Measurements from ENCODE around the gene SMARCAL1. TPM values are rescaled to one million over a fixed set of nuclear protein-coding genes. Genes with fewer than 3 reads are reported as not detected.

SMARCAL1 gene
- total and polyA plus RNA-seq, 4 donors = 9.4 to 29.8 (median 12.4) TPM

DNA sequence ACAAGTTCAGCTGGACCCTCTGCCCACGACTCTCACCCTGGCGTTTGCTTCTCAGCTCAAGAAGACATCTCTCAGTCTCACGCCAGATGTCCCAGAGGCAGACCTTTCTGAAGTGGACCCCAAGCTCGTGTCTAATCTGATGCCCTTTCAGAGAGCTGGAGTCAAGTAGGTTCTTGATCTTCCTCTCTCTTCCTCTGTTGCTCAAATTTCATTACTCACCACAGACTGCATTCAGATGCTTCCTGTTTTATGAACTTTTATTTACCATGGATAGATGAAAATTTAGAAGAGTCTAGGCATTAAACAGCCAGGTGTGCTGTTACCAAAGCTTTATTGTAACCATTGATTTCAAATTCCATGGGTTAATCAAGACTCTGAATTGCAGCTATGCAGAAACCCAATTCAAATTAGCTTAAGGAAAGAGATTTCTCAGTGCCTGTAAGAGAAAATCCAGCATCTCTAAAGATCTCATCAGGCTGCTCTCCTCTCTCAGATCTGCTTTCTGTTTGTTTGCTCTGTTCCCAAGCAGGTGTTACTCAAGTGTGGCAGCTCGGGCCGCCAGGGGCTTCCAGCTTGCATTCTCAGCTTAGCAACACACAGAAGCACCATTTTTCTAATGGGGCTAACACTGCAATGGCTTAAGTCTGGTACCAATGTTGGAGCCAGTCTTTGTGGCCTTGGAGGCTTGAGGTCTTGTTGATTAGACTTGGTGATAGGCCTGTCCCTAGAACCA, 16.5 kb downstream of the SMARCAL1 start:
- 80 to 86% methylated on average over 6 of the region's 6 CpGs for WGBS, 2 donors
- no peak overlapping the region for H3K4me3 ChIP-seq (ENCODE audit: low read length in 2 of 2)
- intact Hi-C loops (cut with DNase I) = no loop called here
- no peaks in the 10 kb centered on the region for H3K27me3 ChIP-seq (ENCODE audit: control insufficient read depth in 1 of 2, insufficient read depth in 2 of 2, low read length in 1 of 2)
- no peak overlapping the region for H3K27ac ChIP-seq (ENCODE audit: low read depth in 1 of 2, low read length in 2 of 2)
- ATAC-seq (ENCODE audit: low FRiP score) (no peak), DNase-seq (no peak)
- no peaks in the 10 kb centered on the region for H3K9me3 ChIP-seq (ENCODE audit: control insufficient read depth, low read length)
- no peaks in the 10 kb centered on the region for H3K4me1 ChIP-seq (ENCODE audit: control insufficient read depth in 1 of 2, insufficient read depth in 2 of 2, low read length in 2 of 2)
- peaks cover 4 to 23% of the 10 kb centered on the region in 2 donors for H3K36me3 ChIP-seq (ENCODE audit: control insufficient read depth in 1 of 2, insufficient read depth in 2 of 2, low read length in 1 of 2)

DNA sequence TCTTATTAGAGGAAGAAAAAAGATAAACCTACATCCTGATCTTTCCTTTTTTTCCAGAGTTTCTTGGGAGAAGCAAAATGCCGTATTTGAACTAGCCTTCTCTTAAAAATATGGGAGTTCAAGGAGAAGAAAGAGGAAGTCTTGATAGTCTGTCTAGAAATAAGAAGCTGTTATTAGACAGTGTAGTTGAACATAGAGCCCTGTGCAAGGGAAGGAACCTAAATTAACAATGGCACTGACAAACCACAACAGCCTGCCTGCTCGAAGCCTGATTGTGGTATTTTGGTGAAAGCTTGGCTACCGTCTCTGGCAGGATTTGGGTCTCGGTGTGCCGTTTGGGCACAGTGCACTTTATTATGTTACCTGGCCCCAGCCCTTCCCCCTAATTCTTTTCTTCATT, 17.1 kb downstream of the SMARCAL1 start:
- Histone ChIP-seq H3K4me1 (ENCODE audit: control insufficient read depth in 1 of 2, insufficient read depth in 2 of 2, low read length in 2 of 2) (no peaks in the 10 kb centered on the region), H3K4me3 (ENCODE audit: low read length in 2 of 2) (no peak overlapping the region), H3K9me3 (ENCODE audit: control insufficient read depth, low read length) (no peaks in the 10 kb centered on the region), H3K27me3 (ENCODE audit: control insufficient read depth in 1 of 2, insufficient read depth in 2 of 2, low read length in 1 of 2) (no peaks in the 10 kb centered on the region), H3K36me3 (ENCODE audit: control insufficient read depth in 1 of 2, insufficient read depth in 2 of 2, low read length in 1 of 2) (peaks cover 4 to 22% of the 10 kb centered on the region in 2 donors), H3K27ac (ENCODE audit: low read depth in 1 of 2, low read length in 2 of 2) (no peak overlapping the region)
- intact Hi-C loops (cut with DNase I) = no loop called here
- 87 to 89% methylated on average over 5 of the region's 5 CpGs for WGBS, 2 donors
- ATAC-seq (ENCODE audit: low FRiP score) (no peak), DNase-seq (no peak)

DNA sequence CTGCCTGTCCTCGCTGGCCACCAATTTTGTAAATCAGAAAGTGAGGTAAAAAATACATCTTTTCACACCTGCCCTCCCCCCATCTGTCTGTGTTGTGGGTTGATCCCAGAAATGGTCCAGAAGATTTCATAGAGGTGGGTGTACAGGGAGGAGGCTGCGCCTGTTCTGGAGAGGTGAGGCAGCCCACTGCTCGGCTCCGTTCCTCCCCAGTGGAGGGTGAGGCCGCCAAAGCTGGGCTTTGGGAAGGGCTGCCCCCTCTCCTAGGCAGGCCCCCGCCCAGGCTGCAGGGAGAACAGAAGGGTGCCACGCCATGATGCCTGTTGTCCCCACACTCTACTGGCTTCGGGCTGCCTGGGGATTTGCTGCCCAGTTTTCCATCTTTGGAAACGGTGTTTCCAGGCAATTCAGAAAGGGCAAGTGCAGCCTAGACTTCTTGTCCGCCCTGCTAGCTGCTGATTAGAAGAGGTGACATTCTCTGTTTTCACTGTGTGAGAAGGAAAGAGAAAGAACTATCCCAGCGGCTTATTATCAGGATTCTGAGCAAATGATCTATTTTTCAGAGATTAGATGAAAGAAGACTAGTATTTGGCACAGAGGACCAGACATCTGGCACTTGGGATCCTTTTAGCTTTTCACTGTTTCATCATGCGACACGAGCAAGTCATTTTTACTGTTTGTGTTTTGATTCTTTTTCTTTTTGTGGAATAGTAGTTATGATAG, 18.7 kb downstream of the SMARCAL1 start:
- ATAC-seq (ENCODE audit: low FRiP score) (no peak), DNase-seq (no peak)
- Histone ChIP-seq H3K9me3 (ENCODE audit: control insufficient read depth, low read length) (no peaks in the 10 kb centered on the region), H3K4me1 (ENCODE audit: control insufficient read depth in 1 of 2, insufficient read depth in 2 of 2, low read length in 2 of 2) (no peaks in the 10 kb centered on the region), H3K27me3 (ENCODE audit: control insufficient read depth in 1 of 2, insufficient read depth in 2 of 2, low read length in 1 of 2) (no peaks in the 10 kb centered on the region), H3K4me3 (ENCODE audit: low read length in 2 of 2) (no peak overlapping the region), H3K36me3 (ENCODE audit: control insufficient read depth in 1 of 2, insufficient read depth in 2 of 2, low read length in 1 of 2) (peaks cover 4 to 19% of the 10 kb centered on the region in 2 donors), H3K27ac (ENCODE audit: low read depth in 1 of 2, low read length in 2 of 2) (no peak overlapping the region)
- intact Hi-C loops (cut with DNase I) = no loop called here
- WGBS, 2 donors = 85 to 86% methylated on average over 13 of the region's 13 CpGs

DNA sequence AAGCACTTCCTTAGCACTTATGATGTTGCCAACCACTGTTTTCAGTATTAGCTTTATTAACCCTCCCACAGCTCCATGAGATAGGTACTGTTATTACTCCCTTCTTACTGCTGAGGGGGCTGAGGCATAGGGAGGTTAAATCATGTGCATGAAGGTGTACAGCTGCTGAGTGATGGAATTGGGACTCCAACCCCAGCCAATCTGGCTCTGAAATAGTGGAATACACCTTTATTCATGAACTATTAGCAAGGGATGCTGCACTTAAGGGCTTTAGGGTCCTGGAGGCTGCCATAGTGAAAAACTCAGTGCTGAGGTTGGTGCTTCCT, 19.2 kb downstream of the SMARCAL1 start:
- H3K9me3 ChIP-seq (ENCODE audit: control insufficient read depth, low read length) = no peaks in the 10 kb centered on the region
- H3K4me3 ChIP-seq (ENCODE audit: low read length in 2 of 2) = no peak overlapping the region
- DNase-seq (no peak), ATAC-seq (ENCODE audit: low FRiP score) (no peak)
- H3K27ac ChIP-seq (ENCODE audit: low read depth in 1 of 2, low read length in 2 of 2) = no peak overlapping the region
- intact Hi-C loops (cut with DNase I) = no loop called here
- peaks cover 4 to 21% of the 10 kb centered on the region in 2 donors for H3K36me3 ChIP-seq (ENCODE audit: control insufficient read depth in 1 of 2, insufficient read depth in 2 of 2, low read length in 1 of 2)
- no peaks in the 10 kb centered on the region for H3K27me3 ChIP-seq (ENCODE audit: control insufficient read depth in 1 of 2, insufficient read depth in 2 of 2, low read length in 1 of 2)
- no peaks in the 10 kb centered on the region for H3K4me1 ChIP-seq (ENCODE audit: control insufficient read depth in 1 of 2, insufficient read depth in 2 of 2, low read length in 2 of 2)

DNA sequence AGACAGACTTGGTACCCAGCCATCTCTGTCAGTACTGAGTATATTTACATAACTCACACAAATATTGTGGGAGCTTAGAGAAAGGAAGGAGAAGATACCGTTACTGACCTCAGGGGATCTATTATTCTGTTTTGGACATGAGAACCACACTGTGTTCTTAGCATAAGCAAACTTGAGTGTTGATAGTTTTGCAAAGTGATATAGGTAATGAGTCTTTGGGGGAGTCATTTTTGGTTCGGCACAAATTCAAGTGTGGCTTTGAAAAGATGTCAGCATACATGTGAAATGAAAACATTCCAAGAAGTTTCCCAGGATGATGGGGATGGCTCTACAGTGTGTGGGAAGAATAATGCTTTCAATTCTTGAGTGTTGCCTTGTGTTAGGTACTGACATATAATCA, 24.1 kb downstream of the SMARCAL1 start:
- H3K36me3 ChIP-seq (ENCODE audit: control insufficient read depth in 1 of 2, insufficient read depth in 2 of 2, low read length in 1 of 2) = peaks cover 2 to 16% of the 10 kb centered on the region in 2 donors
- WGBS, 2 donors = 21 to 33% methylated on average over 2 of the region's 2 CpGs

DNA sequence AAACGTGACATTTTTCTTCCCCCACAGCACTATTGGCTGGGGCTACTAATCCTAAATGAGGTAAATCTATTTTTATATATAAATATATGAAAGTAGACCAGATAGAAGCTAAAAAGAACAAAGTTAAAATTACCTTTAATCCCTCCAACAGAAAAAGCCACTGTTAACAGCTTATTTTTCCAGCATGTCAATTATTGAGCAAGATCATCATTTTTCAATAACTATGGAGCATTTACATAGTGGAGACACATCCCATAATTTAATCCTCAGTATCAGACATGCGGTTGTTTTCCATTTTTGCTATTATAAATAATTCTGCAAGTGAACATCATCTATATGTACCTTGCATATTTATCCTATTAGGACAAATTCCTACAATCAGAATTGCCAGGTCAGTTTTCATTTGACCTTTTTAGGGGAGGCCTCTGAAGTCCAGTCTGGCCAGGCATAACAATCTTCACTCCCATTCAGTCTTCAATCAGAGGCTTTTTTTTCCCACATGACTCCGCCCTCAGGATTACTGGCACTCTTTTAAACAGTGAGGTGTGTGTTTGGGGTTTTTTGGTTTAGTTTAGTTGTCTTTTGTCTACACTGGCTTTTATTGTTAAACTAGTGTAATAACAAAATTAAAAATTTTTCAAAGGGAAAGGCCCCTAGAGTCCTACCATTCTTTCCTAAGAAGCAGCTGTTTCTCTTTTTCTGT, 29.2 kb downstream of the SMARCAL1 start:
- H3K4me1 ChIP-seq (ENCODE audit: control insufficient read depth in 1 of 2, insufficient read depth in 2 of 2, low read length in 2 of 2) = no peaks in the 10 kb centered on the region
- H3K9me3 ChIP-seq (ENCODE audit: control insufficient read depth, low read length) = no peaks in the 10 kb centered on the region
- ATAC-seq (ENCODE audit: low FRiP score) (no peak), DNase-seq (no peak)
- intact Hi-C loops (cut with DNase I) = no loop called here
- no peak overlapping the region for H3K4me3 ChIP-seq (ENCODE audit: low read length in 2 of 2)
- H3K27me3 ChIP-seq (ENCODE audit: control insufficient read depth in 1 of 2, insufficient read depth in 2 of 2, low read length in 1 of 2) = no peaks in the 10 kb centered on the region
- H3K27ac ChIP-seq (ENCODE audit: low read depth in 1 of 2, low read length in 2 of 2) = no peak overlapping the region
- WGBS, 2 donors = 79 to 94% methylated on average over 3 of the region's 3 CpGs
- peaks cover 2 to 6% of the 10 kb centered on the region in 2 donors for H3K36me3 ChIP-seq (ENCODE audit: control insufficient read depth in 1 of 2, insufficient read depth in 2 of 2, low read length in 1 of 2)

More for the DNA sequence above, 24.1 kb downstream of the SMARCAL1 start:
- intact Hi-C loops (cut with DNase I) = no loop called here
- H3K4me3 ChIP-seq (ENCODE audit: low read length in 2 of 2) = no peak overlapping the region
- DNase-seq (no peak), ATAC-seq (ENCODE audit: low FRiP score) (no peak)
- H3K4me1 ChIP-seq (ENCODE audit: control insufficient read depth in 1 of 2, insufficient read depth in 2 of 2, low read length in 2 of 2) = no peaks in the 10 kb centered on the region
- no peaks in the 10 kb centered on the region for H3K27me3 ChIP-seq (ENCODE audit: control insufficient read depth in 1 of 2, insufficient read depth in 2 of 2, low read length in 1 of 2)
- H3K27ac ChIP-seq (ENCODE audit: low read depth in 1 of 2, low read length in 2 of 2) = no peak overlapping the region
- H3K9me3 ChIP-seq (ENCODE audit: control insufficient read depth, low read length) = no peaks in the 10 kb centered on the region

DNA sequence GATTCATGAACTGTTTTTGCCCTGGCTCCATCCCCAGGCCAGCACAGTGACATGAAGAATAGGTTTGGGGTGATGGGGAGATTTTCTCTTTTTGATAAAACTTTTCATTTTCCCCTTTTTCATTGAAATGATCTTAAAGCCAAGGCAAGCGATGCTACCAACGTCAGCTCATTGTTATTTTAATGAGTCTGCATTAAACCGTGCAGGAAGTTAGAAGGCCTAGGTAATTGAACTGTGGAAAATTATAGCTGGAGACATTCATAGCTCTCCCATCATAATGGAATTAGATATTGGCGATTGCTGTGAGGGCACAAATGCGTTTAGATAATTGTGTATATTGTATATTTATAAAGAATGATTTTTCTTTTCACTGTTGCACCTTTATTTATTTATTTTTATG, 33.2 kb downstream of the SMARCAL1 start:
- intact Hi-C loops (cut with DNase I) = no loop called here
- no peak for DNase-seq
- Histone ChIP-seq H3K27me3 (ENCODE audit: control insufficient read depth in 1 of 2, insufficient read depth in 2 of 2, low read length in 1 of 2) (no peaks in the 10 kb centered on the region), H3K27ac (ENCODE audit: low read depth in 1 of 2, low read length in 2 of 2) (no peak overlapping the region), H3K4me3 (ENCODE audit: low read length in 2 of 2) (no peak overlapping the region), H3K36me3 (ENCODE audit: control insufficient read depth in 1 of 2, insufficient read depth in 2 of 2, low read length in 1 of 2) (peaks cover 8 to 10% of the 10 kb centered on the region in 2 donors), H3K9me3 (ENCODE audit: control insufficient read depth, low read length) (no peaks in the 10 kb centered on the region), H3K4me1 (ENCODE audit: control insufficient read depth in 1 of 2, insufficient read depth in 2 of 2, low read length in 2 of 2) (no peaks in the 10 kb centered on the region)
- WGBS, 2 donors = 73 to 74% methylated on average over 5 of the region's 5 CpGs
- no peak for ATAC-seq (ENCODE audit: low FRiP score)

DNA sequence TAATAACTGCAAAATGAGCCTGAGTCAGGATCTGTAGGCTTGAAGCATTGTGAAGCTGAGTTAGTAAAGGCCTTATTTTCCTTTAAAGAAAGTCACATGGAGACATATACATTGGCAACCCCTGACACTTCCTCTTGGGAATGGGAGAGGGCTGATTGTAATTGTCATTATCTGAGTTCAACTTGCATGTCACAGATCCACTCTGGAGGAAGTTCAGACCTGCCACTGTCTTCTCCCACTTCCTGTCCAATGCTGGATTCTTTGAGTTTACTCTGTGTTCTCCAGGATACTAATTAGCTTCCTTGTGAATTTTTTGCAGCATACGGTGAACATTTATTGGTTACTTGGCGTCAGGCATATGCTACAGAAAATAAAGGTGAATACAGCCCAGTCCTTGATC, 34.1 kb downstream of the SMARCAL1 start:
- Histone ChIP-seq H3K27ac (ENCODE audit: low read depth in 1 of 2, low read length in 2 of 2) (no peak overlapping the region), H3K4me1 (ENCODE audit: control insufficient read depth in 1 of 2, insufficient read depth in 2 of 2, low read length in 2 of 2) (no peaks in the 10 kb centered on the region), H3K27me3 (ENCODE audit: control insufficient read depth in 1 of 2, insufficient read depth in 2 of 2, low read length in 1 of 2) (no peaks in the 10 kb centered on the region), H3K4me3 (ENCODE audit: low read length in 2 of 2) (no peak overlapping the region), H3K36me3 (ENCODE audit: control insufficient read depth in 1 of 2, insufficient read depth in 2 of 2, low read length in 1 of 2) (peaks cover 8 to 13% of the 10 kb centered on the region in 2 donors), H3K9me3 (ENCODE audit: control insufficient read depth, low read length) (no peaks in the 10 kb centered on the region)
- DNase-seq (no peak), ATAC-seq (ENCODE audit: low FRiP score) (no peak)
- intact Hi-C loops (cut with DNase I) = no loop called here
- WGBS, 2 donors = 92 to 94% methylated on average over 2 of the region's 2 CpGs

All from aorta (tissue), 5 donors.